Endothelial cell (in vitro differentiated cells): ENCODE results near the gene PAPLN. TPM values are rescaled to one million over a fixed set of nuclear protein-coding genes. Genes with fewer than 3 reads are reported as not detected.

ENCODE experiments used
- DNase-seq: peaks from one replicate; pipeline ENCODE4 v3.0.0; 2021; ENCODE audit warnings: low spot score
- H3K27ac Mint-ChIP-seq: one replicate; pipeline ENCODE4 v1.8.0; 2021; ENCODE audit warnings: mixed read lengths, inconsistent platforms; ENCODE audit not compliant: unreplicated experiment
- H3K27me3 Mint-ChIP-seq: one replicate; pipeline ENCODE4 v1.8.0; 2021; ENCODE audit warnings: mild to moderate bottlenecking, moderate library complexity, mixed read lengths, inconsistent platforms; ENCODE audit not compliant: unreplicated experiment
- H3K36me3 Mint-ChIP-seq: one replicate; pipeline ENCODE4 v1.8.0; 2021; ENCODE audit warnings: mild to moderate bottlenecking, low read depth, mixed read lengths, inconsistent platforms; ENCODE audit not compliant: unreplicated experiment
- H3K4me1 Mint-ChIP-seq: one replicate; pipeline ENCODE4 v1.8.0; 2021; ENCODE audit warnings: mild to moderate bottlenecking, mixed read lengths, inconsistent platforms; ENCODE audit not compliant: unreplicated experiment
- H3K4me3 Mint-ChIP-seq: one replicate; pipeline ENCODE4 v1.8.0; 2021; ENCODE audit warnings: mild to moderate bottlenecking, mixed read lengths, inconsistent platforms; ENCODE audit not compliant: unreplicated experiment
- H3K9me3 Mint-ChIP-seq: one replicate; pipeline ENCODE4 v1.8.0; 2021; ENCODE audit warnings: mixed read lengths, inconsistent platforms; ENCODE audit not compliant: unreplicated experiment
- total RNA-seq: library from RNA; stranded (reverse); fragmentation: NEBNext Ultra II Directional; extraction: Animal tissue kit (Norgen Biotek cat#: 25700); gene quantifications from one replicate; pipeline ENCODE4 v1.2.1, GENCODE V29; 2021; ENCODE audit not compliant: unreplicated experiment
- TF ChIP-seq, protein P1 (sequence below): fragments of 200-600 bp; sonication (generic); IDR thresholded peaks from one replicate; pipeline ENCODE4 v1.5.0; 2021; ENCODE audit warnings: antibody characterized with exemption; ENCODE audit not compliant: unreplicated experiment

The PAPLN gene
- total RNA-seq, 1 donor from 2014 or later: 1.1 TPM

DNA sequence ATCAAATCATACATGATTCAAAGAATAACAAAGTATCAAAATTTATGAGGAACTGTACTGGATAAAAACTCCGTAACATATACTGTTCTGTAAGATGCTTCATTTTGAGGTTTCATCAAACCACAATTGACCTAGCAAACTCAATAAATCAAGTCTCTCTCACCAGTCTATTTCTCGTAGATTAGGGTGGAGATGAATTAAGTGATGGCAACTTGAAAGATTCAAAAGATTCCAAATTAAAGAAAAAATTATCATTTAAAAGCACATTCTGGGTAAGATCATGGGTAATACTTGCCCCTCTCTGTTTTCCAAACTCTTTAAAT lies 74.4 kb downstream of the PAPLN start:
- TF ChIP-seq, protein P1, sequence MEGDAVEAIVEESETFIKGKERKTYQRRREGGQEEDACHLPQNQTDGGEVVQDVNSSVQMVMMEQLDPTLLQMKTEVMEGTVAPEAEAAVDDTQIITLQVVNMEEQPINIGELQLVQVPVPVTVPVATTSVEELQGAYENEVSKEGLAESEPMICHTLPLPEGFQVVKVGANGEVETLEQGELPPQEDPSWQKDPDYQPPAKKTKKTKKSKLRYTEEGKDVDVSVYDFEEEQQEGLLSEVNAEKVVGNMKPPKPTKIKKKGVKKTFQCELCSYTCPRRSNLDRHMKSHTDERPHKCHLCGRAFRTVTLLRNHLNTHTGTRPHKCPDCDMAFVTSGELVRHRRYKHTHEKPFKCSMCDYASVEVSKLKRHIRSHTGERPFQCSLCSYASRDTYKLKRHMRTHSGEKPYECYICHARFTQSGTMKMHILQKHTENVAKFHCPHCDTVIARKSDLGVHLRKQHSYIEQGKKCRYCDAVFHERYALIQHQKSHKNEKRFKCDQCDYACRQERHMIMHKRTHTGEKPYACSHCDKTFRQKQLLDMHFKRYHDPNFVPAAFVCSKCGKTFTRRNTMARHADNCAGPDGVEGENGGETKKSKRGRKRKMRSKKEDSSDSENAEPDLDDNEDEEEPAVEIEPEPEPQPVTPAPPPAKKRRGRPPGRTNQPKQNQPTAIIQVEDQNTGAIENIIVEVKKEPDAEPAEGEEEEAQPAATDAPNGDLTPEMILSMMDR: no peak
- Mint-ChIP-seq H3K36me3 (peaks cover 25% of the 10 kb centered on the region), H3K4me3 (no peak overlapping the region), H3K9me3 (no peaks in the 10 kb centered on the region), H3K27me3 (peaks cover 4% of the 10 kb centered on the region), H3K4me1 (peaks cover 10% of the 10 kb centered on the region), H3K27ac (peak overlapping the region; percentile 78)
- no peak for DNase-seq

DNA sequence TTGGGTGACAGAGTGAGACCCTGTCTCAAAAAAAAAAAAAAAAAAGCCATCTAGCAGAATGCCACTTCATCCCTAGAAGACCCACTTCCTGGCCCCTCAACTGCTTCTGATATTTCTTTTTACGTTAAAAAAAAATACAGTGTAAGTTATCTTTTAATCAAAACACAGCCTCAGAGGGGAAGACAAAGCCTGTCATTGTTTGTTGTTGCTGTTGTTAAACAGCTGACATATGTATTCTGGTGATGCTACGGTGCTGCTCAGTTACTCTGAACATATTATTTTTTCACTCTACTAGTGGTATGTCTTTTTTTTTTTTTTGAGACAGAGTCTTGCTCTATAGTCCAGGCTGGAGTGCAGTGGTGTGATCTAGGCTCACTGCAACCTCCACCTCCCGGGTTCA lies 75.4 kb downstream of the PAPLN start:
- TF ChIP-seq, protein P1: no peak
- H3K4me1 Mint-ChIP-seq: peaks cover 9% of the 10 kb centered on the region
- no peak overlapping the region for H3K4me3 Mint-ChIP-seq
- H3K27me3 Mint-ChIP-seq: peaks cover 2% of the 10 kb centered on the region
- no peaks in the 10 kb centered on the region for H3K9me3 Mint-ChIP-seq
- H3K36me3 Mint-ChIP-seq: peaks cover 19% of the 10 kb centered on the region
- DNase-seq: no peak
- H3K27ac Mint-ChIP-seq: no peak overlapping the region

DNA sequence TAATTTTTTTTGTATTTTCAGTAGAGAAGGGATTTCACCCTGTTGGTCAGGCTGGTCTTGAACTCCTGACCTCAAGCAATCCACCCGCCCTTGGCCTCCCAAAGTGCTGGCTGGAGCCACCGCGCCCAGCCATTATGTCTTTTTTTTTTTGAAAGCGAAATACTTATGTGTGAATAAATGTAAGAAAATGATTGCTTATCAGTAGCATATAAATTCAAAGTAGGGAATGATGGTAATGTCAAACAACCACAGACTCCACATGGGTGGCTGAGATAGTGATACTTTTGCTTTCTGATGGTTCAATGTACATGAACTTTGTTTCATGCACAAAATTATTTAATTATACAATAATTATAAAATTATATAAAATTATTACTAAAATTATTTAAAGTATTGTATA lies 75.8 kb downstream of the PAPLN start:
- H3K4me1 Mint-ChIP-seq: peaks cover 6% of the 10 kb centered on the region
- TF ChIP-seq, protein P1: no peak
- no peak for DNase-seq
- no peak overlapping the region for H3K27ac Mint-ChIP-seq
- H3K36me3 Mint-ChIP-seq: peaks cover 15% of the 10 kb centered on the region
- H3K9me3 Mint-ChIP-seq: no peaks in the 10 kb centered on the region
- H3K4me3 Mint-ChIP-seq: no peak overlapping the region
- peaks cover under 1% of the 10 kb centered on the region for H3K27me3 Mint-ChIP-seq

DNA sequence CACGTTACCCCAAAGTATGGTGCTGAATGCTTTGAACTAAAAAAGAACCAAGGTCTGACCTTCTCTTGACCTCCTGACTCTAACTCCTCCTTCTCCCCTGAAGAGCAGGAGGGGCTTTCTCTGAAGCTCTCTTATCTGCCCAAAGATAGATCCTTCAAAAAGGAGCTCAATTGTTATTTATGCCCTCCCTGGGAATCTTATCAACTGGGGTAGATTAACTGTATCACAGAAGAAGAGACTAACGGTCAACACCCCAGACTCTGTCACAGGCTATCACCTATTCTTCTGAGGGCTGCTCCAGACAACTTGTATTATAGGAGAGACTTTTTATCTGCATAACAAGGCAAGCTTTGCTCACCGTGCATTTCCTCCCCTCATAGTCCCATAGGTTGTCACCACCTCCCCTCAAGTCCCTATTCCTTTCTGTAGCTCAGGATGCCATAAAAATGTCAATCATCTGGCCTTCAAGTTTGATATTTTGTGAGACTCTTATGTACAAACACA lies 86.6 kb downstream of the PAPLN start:
- no peak for DNase-seq
- peaks cover 2% of the 10 kb centered on the region for H3K27me3 Mint-ChIP-seq
- H3K4me1 Mint-ChIP-seq: peaks cover 38% of the 10 kb centered on the region
- peak overlapping the region; percentile 39 for H3K27ac Mint-ChIP-seq
- TF ChIP-seq, protein P1: no peak
- H3K4me3 Mint-ChIP-seq: no peak overlapping the region
- H3K36me3 Mint-ChIP-seq: peaks cover 9% of the 10 kb centered on the region
- H3K9me3 Mint-ChIP-seq: no peaks in the 10 kb centered on the region

Other genes with a start within 250 kb of the PAPLN start
- 50.6 TPM for gene ZFYVE1, start 210.4 kb upstream of the PAPLN start, total RNA-seq
- 110 TPM for gene RBM25, start 179.0 kb upstream of the PAPLN start, total RNA-seq
- gene PSEN1, start 101.0 kb upstream of the PAPLN start, total RNA-seq: 75.3 TPM
- 218 TPM for gene NUMB, start 221.0 kb downstream of the PAPLN start, total RNA-seq